NCI-H446 treated with DMSO at 0.1 percent for 48 hours (cell line): ENCODE data around the gene SCAMP3.
A peak's percentile ranks its signal among the peaks of the same experiment; 100 is the strongest.
"Not testable (repeated sequence)": the region's sequence is repeated elsewhere in the genome, so short reads cannot be mapped to it uniquely, and the experiment has no call there.

Experiments
- DNase-seq: peaks from one replicate; lab custom pipeline; 2025; lab: John Stamatoyannopoulos, UW

The SCAMP3 gene

DNA sequence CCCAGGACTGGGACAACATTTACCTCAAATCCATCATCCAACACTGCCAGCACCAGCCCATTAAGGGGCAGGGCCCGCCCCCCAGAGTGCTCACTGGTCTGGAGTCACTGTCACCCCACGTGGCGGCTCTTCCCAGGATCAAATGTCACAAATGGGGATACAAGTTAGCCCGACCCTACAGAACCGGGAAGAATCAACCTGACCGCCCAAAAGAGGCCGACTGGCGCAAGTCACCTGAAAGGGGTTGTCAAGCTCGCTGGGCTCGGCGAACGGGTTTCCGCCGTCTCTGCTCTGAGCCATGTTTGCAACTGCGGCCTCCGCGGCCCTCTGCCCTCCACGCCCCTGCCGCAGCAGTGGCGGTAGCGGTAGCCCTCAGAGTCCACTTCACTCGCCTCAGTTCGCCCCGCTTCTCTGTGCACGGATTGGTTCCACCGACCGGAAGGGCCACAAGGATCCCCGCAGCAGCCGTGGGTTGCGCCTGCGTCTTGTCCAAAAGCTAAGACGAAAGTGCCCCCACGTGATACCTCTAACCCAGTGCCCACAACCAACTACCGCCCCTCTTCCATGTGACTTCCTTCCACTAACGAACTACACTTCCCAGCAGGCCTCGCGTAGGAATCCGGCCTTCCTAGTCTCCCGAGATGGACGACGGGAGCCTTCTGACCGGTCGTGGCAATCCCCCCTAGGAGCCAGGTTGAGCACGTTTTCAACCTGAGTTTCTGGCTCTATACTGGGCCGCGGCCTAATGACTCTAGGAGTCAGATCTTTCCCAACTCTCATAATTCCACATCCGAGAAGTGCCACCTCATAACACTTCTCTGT is at the start of gene SCAMP3:
SCAMP3 (minus strand) TSS at position 509 of the 822 bp plus-strand sequence; CDS start at position 300, 209 bp downstream.
- DNase-seq: peak; percentile 96

DNA sequence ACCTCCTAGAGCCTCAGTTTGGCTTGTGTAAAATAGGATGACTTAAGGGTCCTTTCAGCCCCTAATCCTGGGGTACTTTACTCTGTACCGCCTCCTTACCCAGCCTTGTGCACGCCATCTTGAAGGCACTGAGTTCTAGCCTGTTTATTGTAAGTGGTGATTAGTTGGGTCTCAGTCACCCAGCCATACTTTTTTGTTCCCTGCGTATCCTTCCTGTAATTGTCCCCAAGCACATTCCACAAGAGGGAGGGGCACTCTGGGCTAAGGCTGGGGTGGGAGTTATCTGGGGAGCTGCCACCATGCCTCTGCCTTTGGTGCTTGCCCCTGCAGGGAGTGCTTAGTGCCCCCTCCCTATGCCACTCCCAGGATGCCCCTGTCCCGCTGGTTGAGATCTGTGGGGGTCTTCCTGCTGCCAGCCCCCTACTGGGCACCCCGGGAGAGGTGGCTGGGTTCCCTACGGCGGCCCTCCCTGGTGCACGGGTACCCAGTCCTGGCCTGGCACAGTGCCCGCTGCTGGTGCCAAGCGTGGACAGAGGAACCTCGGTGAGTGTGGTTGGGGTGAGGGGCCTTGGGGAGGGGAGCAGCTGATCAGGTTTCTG is 47.4 kb upstream of the SCAMP3 start:
- DNase-seq: no peak

DNA sequence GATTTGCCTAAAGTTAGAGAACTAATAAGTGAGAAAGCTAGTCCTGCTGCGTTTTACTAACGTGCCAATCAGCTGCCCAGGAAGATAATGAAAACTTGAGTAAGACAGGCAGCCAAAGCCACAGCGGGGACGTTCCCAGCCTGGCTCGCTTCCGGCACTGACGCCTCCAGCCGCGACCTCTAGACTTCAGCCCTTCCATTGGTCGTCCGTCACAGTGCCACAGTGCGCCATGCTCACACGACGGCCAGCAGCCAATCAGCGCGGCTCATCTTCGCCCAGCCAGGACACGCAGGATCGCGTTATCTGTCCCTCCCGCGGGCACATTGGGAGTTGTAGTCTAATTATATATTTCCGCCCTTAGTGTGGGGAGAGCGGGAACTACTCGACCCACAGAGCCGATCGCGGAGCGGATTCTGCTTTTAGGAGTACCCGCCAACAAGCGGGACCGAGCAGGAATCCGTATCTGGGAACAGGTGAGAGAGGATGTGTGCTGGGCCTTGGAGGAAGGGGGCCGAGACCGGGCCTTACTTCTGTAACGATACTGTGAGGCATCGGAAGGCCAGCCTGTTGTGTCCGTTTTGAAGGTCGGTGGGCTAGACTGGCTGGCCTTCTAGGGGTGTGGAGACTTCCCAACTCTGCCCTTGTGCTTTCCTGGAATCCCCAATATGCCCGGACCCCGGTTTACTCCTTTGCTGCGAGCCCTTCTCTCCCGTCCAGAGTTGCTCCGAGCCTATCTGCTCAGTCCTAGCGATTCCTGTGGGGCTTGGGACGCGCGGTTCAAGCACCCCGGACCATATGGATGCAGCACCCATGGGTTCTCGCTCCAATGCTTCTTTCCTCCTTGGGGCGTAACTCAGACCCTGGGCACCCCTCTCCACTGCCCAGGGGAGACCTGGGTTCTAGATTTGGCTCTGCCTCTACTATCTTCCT is 46.6 kb upstream of the SCAMP3 start, which contains the start of gene FDPS:
FDPS (plus strand) TSS at position 374 of the 930 bp plus-strand sequence. CDS start 924 bp downstream, outside the sequence.
- peak; percentile 99 for DNase-seq

DNA sequence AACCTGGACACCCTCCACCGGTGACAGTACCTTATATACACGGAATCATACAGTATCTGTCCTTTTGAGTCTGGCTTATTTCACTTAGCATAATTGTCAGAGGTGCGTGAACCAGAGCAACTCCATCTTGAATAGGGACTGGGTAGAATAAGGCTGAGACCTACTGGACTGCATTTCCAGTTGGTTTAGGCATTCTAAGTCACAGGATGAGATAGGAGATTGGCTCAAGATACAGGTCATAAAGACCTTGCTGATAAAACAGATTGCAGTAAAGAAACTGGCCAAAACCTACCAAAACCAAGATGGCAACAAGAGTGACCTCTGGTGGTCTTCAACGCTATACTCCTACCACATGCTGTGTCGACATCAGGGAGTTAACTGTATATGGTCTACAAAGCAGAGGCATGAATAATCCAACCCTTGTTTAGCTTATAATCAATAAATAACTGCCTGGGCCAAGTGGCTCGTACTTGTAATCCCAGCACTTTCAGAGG is 45.1 kb upstream of the SCAMP3 start:
- no peak for DNase-seq

DNA sequence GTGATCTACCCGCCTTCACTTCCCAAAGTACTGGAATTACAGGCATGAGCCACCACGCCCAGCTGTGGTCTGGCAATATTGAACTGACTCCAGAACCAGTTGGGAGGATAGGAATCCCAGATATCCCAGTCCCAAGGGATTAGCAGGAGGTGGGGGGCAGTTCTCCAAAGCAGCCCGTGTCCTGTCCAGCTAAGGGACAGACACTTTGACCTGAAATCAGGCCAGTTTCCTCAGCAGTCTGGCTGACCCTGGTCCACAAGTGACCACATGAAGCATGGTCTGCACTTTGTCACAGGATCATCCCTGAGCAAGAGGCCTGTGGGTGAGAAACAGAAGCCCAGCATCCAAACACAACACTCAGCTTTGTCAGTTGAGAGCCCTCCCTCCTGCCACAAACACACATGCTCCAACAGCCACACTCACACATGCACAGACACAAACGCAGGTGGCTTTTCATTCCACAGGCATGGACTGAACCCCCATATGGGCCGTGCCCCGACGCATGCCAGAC is 43.8 kb upstream of the SCAMP3 start:
- DNase-seq: no peak

DNA sequence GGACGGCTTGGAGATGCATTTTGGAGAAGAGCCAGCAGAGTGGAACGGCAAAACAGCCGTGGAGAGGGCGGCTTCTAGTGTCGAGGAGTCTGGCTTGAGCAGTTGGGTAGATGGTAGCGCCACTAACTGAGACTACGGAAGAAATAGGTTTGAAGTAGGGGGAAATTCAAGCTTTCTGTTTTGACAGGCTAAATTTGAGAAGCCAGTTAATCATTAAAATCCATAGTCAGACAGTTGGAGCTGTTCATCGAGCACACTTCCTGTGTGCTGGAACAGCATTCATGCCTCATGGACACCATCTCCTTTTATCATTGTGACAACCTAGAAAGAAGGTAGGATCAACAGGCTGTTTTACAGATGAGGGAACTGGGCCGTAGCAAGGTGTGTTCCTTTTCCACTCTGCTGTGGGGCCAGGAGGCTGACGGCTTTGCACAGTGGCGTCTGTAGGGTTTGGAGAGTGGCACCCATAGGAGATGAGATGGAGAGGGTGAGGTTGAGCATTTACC is 42.5 kb upstream of the SCAMP3 start:
- no peak for DNase-seq

DNA sequence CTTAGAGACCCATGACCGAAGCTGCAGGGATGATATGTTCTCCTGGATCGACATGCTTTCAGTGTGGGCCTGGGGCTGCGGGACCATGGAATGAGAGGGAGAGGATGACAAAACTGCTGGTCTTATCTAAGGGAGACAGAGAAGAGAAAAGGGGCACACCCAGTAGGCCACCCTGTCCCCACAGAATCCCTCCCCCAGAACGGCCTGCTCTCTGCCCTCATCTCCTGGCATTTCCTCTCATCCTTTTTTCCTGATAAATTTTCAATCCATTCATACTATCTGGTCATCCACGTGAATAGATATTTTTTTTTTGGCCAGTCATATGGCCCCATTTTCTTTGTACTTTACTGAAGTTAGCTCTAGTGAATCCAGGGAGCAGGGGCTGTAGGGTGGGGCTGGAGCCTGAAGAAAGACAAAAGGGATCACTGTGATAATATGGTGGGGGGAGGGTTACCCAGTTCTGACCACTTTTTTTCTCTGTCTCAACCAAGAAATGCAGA is 39.2 kb upstream of the SCAMP3 start, which contains the start of gene PKLR:
PKLR (minus strand) TSS at position 97 of the 500 bp plus-strand sequence; CDS start at position 54, 43 bp downstream.
- DNase-seq: no peak

DNA sequence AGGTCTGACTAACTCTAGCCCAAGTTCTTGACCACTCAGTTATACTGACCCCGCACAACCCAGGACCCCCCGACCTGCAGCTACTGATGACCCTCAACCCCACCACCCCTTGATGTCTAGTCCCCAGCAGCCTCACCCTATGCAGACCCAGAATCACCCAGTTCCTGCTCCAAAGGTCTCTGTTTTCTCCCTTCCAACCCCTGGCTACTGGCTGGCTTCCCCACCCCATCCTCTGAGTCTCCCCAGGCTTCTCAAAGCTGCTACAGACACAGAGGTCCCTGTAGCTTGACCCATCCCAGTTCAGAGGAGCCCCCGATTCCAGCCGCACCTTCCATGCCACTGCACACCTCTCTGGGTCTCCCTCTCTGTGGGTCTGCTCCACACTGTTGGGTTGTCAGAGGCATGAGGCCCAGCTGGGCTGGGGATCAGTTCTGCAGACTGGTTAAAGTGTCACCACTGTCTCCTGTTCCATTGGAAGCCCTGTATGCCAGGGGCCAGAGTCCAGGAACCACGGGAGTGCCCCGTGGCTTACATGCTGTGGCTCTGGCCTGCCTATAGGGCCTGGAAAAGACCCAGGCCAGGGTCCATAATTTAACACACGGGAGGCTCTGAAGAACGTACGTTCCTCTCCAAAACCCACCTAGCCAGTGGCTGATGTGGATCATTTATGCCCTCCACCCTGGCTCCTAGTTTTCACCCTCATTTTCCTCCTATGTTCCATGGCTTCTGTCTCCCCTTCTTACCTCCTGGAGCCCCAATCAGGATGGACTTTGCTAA is 38.6 kb upstream of the SCAMP3 start:
- DNase-seq: no peak

DNA sequence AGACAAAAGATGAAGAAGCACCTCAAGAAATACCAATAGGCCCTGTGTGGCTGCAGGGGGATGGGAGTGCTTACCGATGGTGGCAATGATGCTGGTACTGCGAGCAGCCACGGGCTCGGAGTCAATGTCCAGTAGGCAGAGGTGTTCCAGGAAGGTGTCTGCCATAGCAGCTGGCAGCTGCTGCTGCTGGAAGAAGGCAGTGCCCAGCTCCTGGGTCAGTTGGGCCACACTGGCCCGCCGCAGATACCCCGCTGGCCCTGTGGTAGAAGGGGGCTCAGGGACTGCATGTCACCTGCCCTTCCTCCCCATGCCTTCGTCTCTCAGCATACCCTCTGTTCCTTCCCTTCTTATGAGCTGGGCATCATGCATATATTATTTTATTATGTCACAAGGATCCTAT is 37.9 kb upstream of the SCAMP3 start:
- DNase-seq: no peak

DNA sequence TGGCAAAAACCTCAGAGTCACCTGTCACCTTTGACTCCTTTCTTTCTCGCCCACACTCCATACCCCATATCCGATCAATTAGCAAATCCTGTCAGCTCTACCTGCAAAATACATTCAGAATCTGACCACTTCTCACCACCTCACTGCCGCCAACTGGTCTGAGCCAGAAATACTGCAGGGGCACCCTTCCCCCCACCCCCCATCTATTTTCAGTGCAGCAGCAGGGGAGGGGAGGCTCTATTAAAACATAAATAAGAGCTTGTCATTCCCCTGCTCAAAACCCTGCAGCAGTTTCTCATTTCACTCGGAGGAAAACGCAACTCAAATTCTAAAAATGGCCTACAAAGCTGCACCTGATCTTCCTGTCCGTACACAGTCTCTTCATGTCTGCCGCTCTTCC is 35.2 kb upstream of the SCAMP3 start:
- DNase-seq: no peak

DNA sequence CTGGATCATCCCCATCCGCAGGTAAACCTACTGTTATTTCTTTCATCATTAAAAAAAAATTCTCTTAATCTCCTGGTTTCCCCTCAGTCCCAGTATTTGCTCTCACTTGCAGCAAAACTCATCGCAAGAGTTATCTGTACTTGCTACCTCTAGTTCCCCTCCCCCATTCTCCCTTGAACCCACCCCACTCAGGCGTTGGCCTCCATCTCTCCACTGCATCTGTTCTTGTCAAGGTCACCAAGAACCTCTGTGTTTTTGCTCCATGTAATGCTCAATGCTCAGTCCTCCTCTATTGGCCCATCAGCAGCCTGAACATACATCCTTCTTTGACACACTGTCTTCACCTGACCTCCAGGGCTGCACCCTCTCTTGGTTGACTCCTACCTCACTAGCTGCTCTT is 34.5 kb upstream of the SCAMP3 start:
- no peak for DNase-seq

DNA sequence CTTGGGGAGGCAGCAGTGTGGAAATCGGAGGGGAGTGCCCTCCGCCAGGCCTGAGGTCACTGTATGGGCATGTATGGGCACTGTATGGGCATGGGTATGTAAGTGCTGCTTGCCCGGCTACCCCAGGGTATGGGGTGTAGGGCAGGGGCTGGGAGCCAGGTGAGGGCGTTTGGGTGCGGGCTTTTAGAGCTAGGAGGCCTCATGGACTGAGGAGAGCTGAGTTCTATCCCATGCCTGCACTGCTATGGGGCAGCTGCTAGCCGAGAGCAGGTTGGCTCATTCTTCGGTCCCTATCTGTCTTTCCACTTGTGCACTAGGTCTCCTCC is 33.7 kb upstream of the SCAMP3 start:
- DNase-seq: no peak

DNA sequence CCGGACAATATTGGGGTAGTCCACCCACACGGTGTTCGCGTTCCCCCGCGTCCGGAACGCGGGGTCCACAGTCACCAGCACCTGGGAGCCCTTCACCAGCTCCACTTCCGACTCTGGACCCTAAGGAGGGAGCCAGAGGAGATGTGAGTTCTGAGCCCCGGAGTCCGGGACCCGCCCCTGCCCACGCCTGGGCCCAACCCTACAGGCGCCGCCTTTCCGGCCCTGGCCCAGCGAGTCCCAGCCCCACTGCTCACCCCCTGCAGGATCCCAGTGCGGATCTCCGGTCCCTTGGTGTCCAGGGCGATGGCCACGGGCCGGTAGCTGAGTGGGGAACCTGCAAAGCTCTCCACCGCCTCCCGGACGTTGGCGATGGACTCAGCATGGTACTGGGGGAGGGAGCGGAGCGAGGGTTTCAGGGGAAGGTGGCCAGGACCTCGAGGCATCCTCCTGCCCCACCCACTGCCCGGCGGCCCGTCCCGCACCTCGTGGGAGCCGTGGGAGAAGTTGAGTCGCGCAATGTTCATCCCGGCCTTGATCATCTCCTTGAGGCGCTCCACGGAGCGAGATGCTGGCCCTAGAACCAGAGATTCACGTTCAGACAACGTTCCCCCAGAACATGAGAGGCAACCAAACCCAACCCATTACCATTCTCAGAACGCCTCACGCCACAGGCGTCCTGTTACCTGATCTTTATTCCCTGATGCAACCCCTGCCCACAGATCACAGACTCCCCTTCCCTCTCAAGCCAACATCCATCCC is 33.2 kb upstream of the SCAMP3 start:
- DNase-seq: no peak

DNA sequence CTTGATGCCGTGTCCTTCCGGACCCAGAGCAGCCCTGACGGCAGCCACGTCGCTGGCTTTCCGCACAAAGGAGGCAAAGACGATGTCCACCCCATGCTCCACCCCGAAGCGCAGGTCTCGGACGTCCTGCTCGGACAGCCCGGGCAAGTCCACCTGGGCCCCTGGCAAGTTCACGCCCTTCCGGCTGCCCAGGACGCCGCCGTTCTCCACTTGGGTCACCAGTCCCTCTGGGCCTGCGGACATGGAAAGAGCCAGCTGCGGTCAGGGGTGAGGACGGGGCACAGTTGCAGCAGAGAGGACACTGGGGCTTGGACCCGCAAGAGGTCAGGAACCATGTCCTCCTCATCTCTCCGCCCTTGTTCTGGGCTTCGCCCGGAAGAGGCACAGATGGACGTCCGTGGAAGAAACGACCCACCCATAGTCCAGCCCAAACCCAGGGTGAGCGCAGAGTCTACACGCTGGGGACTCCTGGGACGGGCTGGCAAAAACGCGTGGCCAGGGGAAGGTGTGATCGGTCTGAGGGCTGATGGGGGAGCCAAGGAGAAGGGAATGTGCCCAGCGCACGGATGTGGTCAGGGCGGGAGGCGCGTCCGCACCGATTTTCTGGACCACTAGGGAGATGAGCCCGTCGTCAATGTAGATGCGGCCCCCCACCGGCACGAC is 32.5 kb upstream of the SCAMP3 start:
- DNase-seq: no peak

DNA sequence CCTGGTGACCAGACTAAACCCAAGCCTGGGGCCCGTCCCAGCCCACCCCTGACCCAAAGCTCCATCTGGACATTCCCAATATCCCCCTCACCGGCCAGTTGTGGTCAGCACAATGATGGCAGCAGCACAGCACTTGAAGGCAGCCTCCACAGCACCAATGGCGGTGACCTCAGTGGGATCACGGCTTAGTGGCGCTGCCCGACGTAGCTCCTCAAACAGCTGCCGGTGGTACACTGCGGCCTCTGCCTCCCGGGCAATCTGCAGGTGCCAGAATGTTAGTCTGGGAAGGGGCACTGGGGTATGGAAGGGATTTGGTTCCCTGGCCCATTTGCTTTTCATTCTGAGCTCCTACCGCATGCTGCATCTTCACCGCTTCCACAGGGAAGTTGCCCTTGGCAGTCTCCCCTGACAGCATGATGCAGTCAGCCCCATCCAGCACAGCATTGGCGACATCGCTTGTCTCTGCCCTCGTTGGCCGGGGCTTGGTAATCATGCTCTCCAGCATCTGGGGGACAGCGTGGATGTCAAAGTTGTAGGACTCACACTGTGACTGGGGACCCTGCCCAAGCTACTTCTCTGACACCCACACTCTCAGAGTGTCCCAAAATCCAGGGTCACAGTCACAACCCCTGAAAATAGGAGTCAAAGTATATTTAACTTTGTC is 31.1 kb upstream of the SCAMP3 start:
- no peak for DNase-seq

DNA sequence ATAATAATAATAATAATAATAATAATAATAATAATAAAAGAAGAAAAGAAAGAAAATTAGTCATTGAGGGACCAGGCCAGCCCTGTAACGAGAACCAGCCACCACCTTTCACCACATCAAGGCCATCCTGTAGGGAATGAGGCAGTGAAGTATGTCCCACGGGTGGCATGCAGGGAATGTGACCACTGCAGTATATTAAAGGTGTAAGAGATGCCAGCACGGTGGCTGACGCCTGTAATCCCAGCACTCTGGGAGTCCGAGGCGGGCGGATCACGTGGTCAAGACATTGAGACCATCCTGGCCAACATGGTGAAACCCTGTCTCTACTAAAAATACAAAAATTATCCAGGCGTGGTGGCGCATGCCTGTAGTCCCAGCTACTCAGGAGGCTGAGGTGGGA is 28.8 kb upstream of the SCAMP3 start:
- DNase-seq: not testable (repeated sequence)

DNA sequence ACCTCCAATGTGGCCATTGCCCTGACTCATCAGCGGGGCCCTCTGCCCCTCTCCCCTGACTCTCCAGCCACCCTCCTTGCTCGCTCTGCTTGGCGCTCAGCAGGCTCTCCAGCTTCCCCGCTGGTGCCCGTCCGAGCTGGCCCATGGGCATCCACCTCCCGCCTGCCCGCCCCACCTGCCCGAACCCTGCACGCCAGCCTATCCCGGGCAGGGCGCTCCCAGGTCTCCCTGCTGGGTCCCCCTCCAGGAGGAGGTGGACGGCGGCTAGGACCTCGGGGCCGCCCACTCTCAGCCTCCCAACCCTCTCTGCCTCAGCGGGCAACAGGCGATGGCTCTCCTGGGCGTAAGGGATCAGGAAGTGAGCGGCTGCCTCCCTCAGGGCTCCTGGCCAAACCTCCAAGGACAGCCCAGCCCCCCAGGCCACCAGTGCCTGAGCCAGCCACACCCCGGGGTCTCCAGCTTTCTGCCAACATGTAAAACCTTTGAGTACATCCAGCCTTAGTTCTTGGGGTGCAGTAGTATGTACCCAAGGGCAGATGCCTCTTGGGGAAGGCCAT is 25.9 kb upstream of the SCAMP3 start:
- no peak for DNase-seq

DNA sequence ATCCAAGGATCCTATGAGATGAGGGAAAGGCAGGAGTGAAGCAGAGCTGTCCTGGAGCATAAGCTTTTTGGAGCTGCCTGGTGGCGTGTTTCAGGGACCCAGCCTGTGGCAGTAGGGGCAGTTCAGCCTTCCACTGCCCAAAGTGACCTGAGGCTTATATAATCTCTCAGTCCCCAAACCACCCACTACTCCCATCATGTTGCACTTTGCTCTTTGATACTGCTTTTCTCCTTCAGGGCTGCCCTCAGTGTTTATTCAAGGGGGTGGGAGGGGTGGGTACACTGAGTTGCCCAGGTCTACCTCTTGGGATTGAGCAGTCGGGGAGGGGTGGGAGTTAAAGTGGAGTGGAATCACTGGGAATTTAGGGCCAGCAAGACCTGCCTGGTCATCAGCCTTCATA is 24.4 kb upstream of the SCAMP3 start:
- no peak for DNase-seq

DNA sequence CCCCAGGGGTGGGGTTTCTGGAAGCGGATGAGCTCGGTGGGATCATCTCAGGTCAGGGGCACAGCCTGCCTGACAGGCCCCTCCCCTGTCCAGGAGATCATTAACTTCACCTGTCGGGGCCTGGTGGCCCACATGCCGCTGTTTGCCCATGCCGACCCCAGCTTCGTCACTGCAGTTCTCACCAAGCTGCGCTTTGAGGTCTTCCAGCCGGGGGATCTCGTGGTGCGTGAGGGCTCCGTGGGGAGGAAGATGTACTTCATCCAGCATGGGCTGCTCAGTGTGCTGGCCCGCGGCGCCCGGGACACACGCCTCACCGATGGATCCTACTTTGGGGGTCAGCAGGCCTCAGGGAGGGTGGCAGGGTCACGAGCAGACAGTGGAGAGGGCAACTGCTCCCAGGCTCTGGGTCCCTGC is 23.5 kb upstream of the SCAMP3 start:
- DNase-seq: no peak
